ENCODE measurements around the gene DCLK2. TPM values are rescaled to one million over a fixed set of nuclear protein-coding genes. Genes with fewer than 3 reads are reported as not detected.

DCLK2 gene
- total RNA-seq, 3 donors from 2014 or later = 0.08 TPM; not detected in 2

DNA sequence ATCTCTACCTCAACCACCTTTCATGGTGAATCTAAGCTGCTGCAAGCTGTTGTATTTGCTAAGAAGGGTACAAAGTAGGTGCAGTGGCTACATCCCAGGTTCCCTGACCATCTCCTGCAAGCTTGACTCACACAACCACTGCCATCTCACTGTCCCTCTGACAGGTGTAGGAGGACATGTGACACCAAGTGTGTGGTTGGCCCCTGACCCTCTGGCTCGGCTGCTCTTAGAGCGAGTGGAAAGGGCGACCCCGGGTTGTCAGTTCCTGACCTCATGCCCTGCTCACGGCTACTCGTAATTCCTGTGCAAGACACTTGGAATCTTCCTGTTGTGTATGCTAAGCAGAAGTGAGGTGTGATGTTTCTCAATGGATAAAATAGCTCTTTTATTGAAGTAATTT, 184.4 kb downstream of the DCLK2 start:
- no peaks in the 10 kb centered on the region for H3K4me1 Mint-ChIP-seq (ENCODE audit: low read depth)
- no peak overlapping the region for H3K4me3 Mint-ChIP-seq
- peaks cover 27% of the 10 kb centered on the region for H3K36me3 Mint-ChIP-seq (ENCODE audit: insufficient read depth)
- H3K9me3 Mint-ChIP-seq = no peaks in the 10 kb centered on the region
- no peak for ATAC-seq
- no peak for DNase-seq
- no peaks in the 10 kb centered on the region for H3K27me3 Mint-ChIP-seq (ENCODE audit: low read depth)

DNA sequence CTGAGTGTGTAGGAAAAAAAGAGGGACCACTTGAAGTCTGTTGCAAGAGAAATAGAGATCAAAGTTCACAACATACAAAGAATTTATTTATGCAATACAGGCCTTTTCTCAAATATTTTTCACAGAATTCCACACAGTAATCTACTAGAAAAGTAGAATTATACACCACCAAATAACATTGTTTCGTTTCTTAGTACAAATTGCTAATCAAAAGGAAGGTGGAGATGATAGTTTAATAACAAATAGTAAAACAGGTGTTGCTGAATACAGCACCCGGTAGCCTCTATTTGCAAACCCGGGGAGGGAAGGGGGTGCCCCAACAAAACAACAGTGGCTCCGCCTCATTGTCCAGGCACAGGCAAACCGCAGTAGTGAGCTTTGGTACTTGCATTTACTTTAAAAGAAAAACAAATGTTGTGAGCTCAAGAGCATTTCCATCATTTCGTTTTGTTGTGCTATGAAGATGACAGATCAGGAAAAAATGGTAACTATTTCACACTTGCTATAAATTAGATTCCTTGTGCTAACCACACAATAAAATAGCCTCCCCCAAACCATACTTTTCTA, 186.4 kb downstream of the DCLK2 start:
- no peaks in the 10 kb centered on the region for H3K4me1 Mint-ChIP-seq (ENCODE audit: low read depth)
- H3K9me3 Mint-ChIP-seq = no peaks in the 10 kb centered on the region
- peaks cover 28% of the 10 kb centered on the region for H3K36me3 Mint-ChIP-seq (ENCODE audit: insufficient read depth)
- DNase-seq = no peak
- no peak overlapping the region for H3K4me3 Mint-ChIP-seq
- H3K27me3 Mint-ChIP-seq (ENCODE audit: low read depth) = no peaks in the 10 kb centered on the region
- no peak for ATAC-seq

DNA sequence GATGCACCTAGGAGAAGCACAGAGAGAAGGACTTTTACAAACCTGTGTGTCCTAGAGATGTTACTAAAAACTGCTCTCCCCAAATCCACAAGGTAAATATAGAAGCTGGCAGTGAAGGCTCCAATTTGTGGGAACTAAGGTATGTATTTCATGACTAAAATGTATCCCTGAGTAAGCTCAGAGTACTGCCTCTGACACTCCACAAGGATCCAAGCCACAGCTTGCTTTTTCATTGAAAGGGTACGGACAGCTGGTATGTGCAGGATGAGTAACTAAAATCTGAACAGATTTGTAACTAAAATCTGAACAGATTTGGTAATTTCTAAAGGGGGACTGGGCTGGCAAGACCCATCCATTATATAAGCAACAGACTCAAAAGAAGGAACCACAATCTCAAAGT, 187.6 kb downstream of the DCLK2 start:
- no peak for DNase-seq
- Mint-ChIP-seq H3K36me3 (ENCODE audit: insufficient read depth) (peaks cover 38% of the 10 kb centered on the region), H3K9me3 (no peaks in the 10 kb centered on the region), H3K4me1 (ENCODE audit: low read depth) (no peaks in the 10 kb centered on the region), H3K27me3 (ENCODE audit: low read depth) (no peaks in the 10 kb centered on the region), H3K4me3 (no peak overlapping the region)
- ATAC-seq = no peak

DNA sequence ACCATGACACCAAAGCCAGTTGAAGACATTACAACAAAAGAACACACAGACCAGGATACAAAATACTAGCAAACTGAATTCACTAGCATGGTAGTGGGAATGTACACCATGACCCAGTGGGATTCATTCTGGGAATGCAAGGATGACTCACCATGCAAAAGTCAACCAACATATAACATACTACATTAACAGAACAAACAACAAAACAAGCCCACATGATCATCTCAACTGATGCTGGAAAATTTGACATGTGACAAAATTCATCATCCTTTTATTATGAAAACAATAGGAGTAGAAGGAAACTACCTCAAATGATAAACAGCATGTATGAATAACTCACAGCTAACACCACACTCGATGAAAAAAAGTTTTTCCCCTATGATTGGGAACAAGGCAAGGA, 190.2 kb downstream of the DCLK2 start:
- Mint-ChIP-seq H3K27me3 (ENCODE audit: low read depth) (no peaks in the 10 kb centered on the region), H3K4me1 (ENCODE audit: low read depth) (no peaks in the 10 kb centered on the region), H3K9me3 (no peaks in the 10 kb centered on the region), H3K36me3 (ENCODE audit: insufficient read depth) (peaks cover 54% of the 10 kb centered on the region), H3K4me3 (no peak overlapping the region)
- ATAC-seq = no peak
- no peak for DNase-seq

DNA sequence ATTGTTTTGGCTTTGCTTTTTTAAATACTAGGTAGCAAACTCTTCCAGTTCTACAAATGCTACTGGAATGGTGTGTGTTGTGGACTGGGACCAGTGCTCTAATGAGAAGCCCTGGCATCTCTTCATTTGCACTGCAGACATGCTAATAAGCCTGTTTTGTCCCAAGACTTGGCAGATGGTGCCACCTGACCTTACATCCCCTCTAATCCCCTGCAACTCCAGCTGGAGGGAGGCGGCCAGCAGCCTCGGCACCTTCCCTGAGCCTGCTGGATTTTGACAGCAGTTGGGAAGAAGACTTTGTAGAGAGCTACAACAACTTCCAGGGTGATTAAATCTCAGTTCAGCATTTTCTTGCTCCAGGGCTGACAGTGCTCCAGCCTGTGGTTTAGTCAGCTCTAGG, 200.0 kb downstream of the DCLK2 start:
- no peak for DNase-seq
- Mint-ChIP-seq H3K4me1 (ENCODE audit: low read depth) (no peaks in the 10 kb centered on the region), H3K36me3 (ENCODE audit: insufficient read depth) (peaks cover 79% of the 10 kb centered on the region), H3K9me3 (peaks cover 8% of the 10 kb centered on the region), H3K4me3 (no peak overlapping the region), H3K27me3 (ENCODE audit: low read depth) (no peaks in the 10 kb centered on the region)
- ATAC-seq = no peak

DNA sequence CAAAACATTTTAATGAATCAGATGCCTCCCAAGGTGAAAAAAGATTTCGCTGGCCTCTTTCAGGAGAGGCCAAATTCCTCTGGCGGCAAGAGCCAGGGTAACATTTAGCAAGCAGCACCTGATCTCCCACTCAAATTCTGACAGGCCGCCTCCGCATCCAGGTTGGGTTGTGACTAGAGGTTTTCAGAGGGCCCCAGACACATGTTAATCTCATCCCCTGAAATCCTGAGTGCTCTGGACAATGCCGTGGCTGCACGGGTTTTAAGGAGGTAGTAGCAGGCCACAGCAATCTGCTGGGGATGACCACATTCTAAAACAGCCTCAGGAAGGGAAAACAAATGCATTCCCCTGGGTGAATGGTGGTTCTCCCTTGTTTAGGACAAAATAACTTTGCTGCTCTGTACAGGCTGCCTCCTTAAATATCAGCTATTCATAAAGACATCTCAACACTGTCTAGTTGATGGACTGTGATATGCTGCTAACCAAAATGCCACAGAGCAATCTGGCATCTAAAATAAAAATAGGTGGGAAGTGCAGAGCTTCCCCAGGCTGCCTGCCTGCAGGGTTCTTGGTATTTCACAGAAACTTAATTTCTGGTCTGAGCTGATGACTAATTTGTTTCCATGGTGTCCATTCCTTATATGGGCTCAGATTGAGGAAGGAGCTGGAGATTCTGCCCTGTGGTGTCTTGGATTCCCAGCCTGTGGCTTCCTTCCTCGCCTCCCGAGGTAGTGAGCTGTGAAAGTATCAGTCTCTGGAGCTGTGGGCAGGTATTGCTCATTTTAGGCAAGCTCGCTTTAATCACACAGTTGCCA, 202.0 kb downstream of the DCLK2 start:
- no peaks in the 10 kb centered on the region for H3K27me3 Mint-ChIP-seq (ENCODE audit: low read depth)
- H3K4me3 Mint-ChIP-seq = no peak overlapping the region
- DNase-seq = no peak
- H3K36me3 Mint-ChIP-seq (ENCODE audit: insufficient read depth) = peaks cover 71% of the 10 kb centered on the region
- H3K4me1 Mint-ChIP-seq (ENCODE audit: low read depth) = no peaks in the 10 kb centered on the region
- H3K9me3 Mint-ChIP-seq = peaks cover 8% of the 10 kb centered on the region
- no peak for ATAC-seq

DNA sequence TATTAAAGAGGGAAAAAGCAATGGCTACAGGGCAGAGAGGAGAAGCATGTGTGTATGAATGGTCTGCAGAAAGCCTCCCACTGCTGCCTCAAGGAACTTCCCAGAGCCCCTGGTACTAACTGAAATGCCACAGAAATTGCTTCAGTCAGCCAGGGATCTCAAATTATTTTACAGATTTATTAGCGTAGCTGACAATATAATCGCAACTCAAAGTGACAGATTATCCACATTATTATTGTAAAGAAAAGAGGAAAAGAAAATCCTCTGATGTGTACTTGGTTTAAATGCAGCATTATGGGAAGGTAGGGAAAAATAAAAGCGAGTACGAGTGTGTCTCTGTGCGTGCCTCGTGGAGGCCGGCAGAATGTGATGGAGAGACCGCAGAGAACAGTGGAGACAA, 202.7 kb downstream of the DCLK2 start:
- H3K4me3 Mint-ChIP-seq = no peak overlapping the region
- DNase-seq (no peak), ATAC-seq (no peak)
- no peaks in the 10 kb centered on the region for H3K4me1 Mint-ChIP-seq (ENCODE audit: low read depth)
- H3K36me3 Mint-ChIP-seq (ENCODE audit: insufficient read depth) = peaks cover 71% of the 10 kb centered on the region
- no peaks in the 10 kb centered on the region for H3K27me3 Mint-ChIP-seq (ENCODE audit: low read depth)
- H3K9me3 Mint-ChIP-seq = peaks cover 8% of the 10 kb centered on the region

DNA sequence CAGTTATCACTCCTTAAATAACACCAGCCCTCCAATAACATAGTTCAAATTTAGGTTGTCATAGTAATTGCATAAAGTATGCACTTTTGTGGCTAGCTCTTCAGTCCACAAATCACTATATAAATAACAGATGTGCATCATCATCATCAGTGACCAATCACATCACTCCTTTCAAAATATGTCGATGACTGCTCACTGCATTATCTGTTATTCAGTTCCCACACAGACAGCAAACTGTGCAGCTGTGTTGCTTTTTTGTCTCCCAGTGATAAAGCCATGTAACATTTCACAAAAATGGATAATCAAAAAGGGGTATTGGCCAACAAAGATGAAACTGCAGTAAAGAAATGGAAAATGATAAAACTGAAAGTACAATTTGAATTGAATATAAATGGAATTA, 205.4 kb downstream of the DCLK2 start:
- Mint-ChIP-seq H3K36me3 (ENCODE audit: insufficient read depth) (peaks cover 66% of the 10 kb centered on the region), H3K9me3 (peaks cover 4% of the 10 kb centered on the region), H3K4me3 (no peak overlapping the region), H3K27me3 (ENCODE audit: low read depth) (no peaks in the 10 kb centered on the region), H3K4me1 (ENCODE audit: low read depth) (no peaks in the 10 kb centered on the region)
- ATAC-seq (no peak), DNase-seq (no peak)

DNA sequence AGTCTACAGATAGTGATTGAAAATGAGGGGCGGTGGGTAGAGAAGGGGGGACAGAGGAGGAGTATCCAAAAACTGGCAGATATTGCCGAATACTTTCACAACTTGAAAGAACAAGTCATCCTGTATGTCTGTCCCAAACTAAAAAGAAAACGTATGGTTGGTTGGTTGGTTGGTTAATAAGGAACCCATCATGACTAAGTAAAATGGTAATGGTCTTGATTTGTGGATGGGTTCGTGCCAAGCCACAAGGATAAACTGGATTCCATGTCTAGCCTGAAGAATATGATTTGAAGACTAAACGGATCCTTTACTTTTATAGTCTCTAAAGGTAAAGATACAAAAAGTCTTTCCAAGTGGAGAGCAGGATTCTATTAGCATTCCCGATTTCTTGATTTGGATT, 208.4 kb downstream of the DCLK2 start:
- peaks cover 3% of the 10 kb centered on the region for H3K4me1 Mint-ChIP-seq (ENCODE audit: low read depth)
- peaks cover 45% of the 10 kb centered on the region for H3K36me3 Mint-ChIP-seq (ENCODE audit: insufficient read depth)
- DNase-seq (no peak), ATAC-seq (no peak)
- no peak overlapping the region for H3K4me3 Mint-ChIP-seq
- no peaks in the 10 kb centered on the region for H3K27me3 Mint-ChIP-seq (ENCODE audit: low read depth)
- H3K9me3 Mint-ChIP-seq = no peaks in the 10 kb centered on the region

DNA sequence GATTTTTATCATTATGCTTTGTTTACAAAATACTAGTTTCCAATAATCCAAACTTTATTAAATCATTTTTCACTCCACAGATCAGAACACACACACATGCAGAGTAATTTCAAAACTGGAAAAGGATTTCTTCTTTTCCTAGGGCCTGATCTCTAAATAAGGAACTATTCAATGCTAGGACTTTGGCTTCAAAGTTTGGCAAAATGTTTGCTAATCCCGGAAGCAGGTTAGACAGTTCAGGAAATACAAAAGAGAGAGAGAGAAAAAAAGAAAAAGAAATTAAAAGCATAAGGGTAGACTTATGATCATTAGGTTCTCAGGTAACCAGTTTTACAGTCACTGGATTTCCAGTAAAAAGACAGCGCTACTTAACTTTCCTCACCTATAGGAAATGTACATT, 211.0 kb downstream of the DCLK2 start:
- Mint-ChIP-seq H3K36me3 (ENCODE audit: insufficient read depth) (peaks cover 25% of the 10 kb centered on the region), H3K9me3 (no peaks in the 10 kb centered on the region), H3K4me1 (ENCODE audit: low read depth) (peaks cover 3% of the 10 kb centered on the region), H3K27me3 (ENCODE audit: low read depth) (no peaks in the 10 kb centered on the region), H3K4me3 (no peak overlapping the region)
- ATAC-seq (no peak), DNase-seq (no peak)

DNA sequence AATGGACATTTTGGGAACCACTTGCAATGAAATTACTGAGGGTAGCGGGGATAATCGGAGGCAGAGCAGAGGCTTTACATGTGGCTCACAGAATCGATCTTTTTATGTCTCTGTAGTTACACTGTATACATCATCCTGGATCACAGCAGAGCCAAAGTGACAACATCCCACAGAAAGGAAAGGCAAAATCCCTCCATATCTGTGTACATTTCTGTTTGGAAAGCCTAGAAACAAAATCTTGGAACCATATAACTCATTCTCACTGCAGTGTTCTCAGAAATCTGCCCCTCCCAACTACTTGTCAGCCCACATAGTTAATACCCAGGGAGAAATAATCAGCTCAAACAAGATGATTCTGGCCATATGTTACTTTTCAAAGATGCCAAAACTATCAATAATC, 211.6 kb downstream of the DCLK2 start:
- ATAC-seq = no peak
- Mint-ChIP-seq H3K9me3 (no peaks in the 10 kb centered on the region), H3K36me3 (ENCODE audit: insufficient read depth) (peaks cover 25% of the 10 kb centered on the region), H3K4me3 (no peak overlapping the region), H3K27me3 (ENCODE audit: low read depth) (no peaks in the 10 kb centered on the region), H3K4me1 (ENCODE audit: low read depth) (peaks cover 3% of the 10 kb centered on the region)
- DNase-seq = no peak

DNA sequence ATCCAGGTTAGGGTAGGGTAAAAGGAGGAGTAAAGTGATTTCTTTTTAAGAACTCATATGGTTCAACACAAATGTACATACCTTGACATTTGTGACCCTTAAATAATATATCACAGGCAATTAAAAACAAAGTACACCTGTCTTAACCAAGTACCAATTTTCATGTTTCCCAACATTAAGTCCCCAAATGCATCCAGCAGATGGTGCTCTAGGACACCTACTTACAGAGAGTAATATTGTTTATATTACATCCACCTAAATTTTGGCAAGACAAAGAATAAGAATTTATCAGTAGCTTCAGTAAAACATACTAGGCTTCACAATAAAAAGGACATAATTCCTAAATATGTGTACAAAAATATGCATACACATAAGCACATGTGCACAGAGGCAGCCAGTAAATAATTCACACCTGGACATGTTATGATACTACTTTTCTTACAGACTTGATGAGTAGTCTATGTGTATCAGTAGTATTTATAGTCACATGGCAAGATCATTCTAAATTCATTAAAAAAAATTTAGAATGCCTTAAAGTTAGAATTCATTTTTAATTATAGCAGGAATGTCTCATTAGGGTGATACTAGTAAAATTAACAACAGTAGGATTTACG, 219.7 kb downstream of the DCLK2 start:
- peak in 1 of 2 donors; percentile 43 for ATAC-seq
- H3K27me3 Mint-ChIP-seq (ENCODE audit: low read depth) = no peaks in the 10 kb centered on the region
- peaks cover 11% of the 10 kb centered on the region for H3K4me1 Mint-ChIP-seq (ENCODE audit: low read depth)
- peaks cover 7% of the 10 kb centered on the region for H3K36me3 Mint-ChIP-seq (ENCODE audit: insufficient read depth)
- H3K4me3 Mint-ChIP-seq = no peak overlapping the region
- peak; percentile 10 for DNase-seq
- H3K9me3 Mint-ChIP-seq = no peaks in the 10 kb centered on the region

DNA sequence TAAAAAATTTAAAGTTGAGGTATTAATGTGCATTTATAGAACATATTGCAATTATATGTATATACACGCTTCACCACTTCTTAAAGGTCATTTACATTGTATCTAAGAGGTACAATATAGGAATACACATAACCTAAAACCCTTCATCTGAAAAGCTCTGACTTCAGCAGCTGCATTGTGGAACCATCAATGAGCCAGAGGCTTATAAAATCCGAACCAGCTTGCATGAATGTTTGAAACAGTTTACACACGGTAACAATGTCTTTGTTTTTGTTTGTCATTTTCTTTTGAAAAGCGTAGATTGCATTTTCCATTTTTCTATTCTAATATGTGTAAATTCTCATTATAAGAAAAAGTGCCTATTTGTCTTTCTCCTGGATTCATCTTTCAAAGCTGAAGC, 221.6 kb downstream of the DCLK2 start:
- Mint-ChIP-seq H3K27me3 (ENCODE audit: low read depth) (no peaks in the 10 kb centered on the region), H3K4me1 (ENCODE audit: low read depth) (peaks cover 14% of the 10 kb centered on the region), H3K36me3 (ENCODE audit: insufficient read depth) (peaks cover 9% of the 10 kb centered on the region), H3K4me3 (no peak overlapping the region), H3K9me3 (no peaks in the 10 kb centered on the region)
- DNase-seq = no peak
- ATAC-seq = no peak

DNA sequence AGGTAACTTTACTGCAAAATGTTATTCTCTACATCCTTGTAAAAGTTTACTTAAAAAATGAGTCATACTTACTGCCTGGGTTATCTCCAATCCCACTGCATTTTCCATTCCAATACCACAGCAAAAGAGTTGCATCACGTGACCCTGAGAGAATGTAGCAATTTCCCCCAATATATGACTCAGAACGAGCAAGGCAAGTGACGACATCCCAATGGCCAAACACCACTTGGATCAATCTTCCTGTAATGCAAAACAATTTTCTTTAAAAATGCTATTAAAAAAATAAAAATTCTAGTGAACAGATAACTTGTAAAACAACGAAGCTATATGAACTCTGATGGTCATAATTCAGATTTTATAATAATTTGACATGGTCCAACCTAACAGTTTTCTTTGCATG, 224.3 kb downstream of the DCLK2 start:
- ATAC-seq (peak; percentile 53 to 63), DNase-seq (peak; percentile 10)
- Mint-ChIP-seq H3K4me1 (ENCODE audit: low read depth) (peaks cover 14% of the 10 kb centered on the region), H3K36me3 (ENCODE audit: insufficient read depth) (peaks cover 17% of the 10 kb centered on the region), H3K27me3 (ENCODE audit: low read depth) (no peaks in the 10 kb centered on the region), H3K9me3 (no peaks in the 10 kb centered on the region), H3K4me3 (no peak overlapping the region)

DNA sequence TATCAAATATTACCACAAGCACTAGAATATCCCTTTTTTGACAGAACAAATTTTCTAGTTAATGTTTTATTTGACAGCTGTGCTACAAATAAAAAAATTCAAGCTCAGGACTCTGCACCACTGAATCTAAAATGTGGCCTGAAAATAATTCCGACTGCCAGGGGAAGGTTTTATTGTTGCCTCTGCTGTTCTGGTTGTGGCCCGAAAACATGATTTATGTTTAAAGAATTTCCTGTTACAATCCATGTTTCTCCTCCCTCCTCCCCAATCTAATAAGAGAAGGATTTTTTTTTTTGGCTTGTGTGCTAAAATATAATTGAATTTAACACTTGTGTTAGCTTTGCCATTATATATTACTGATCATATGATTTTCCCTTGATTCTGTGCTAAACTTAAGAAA, 227.8 kb downstream of the DCLK2 start:
- no peaks in the 10 kb centered on the region for H3K9me3 Mint-ChIP-seq
- H3K4me3 Mint-ChIP-seq = no peak overlapping the region
- peaks cover 25% of the 10 kb centered on the region for H3K36me3 Mint-ChIP-seq (ENCODE audit: insufficient read depth)
- no peaks in the 10 kb centered on the region for H3K27me3 Mint-ChIP-seq (ENCODE audit: low read depth)
- ATAC-seq = no peak
- H3K4me1 Mint-ChIP-seq (ENCODE audit: low read depth) = peaks cover 14% of the 10 kb centered on the region
- DNase-seq = no peak
